PFSK-1 (cell line): ENCODE results near the gene GPR25.

Experiments used
- POLR2AphosphoS5 ChIP-seq: IDR thresholded peaks from 2 replicates; pipeline ENCODE4 v1.6.1; 2012; ENCODE audit warnings: low read depth, mild to moderate bottlenecking, control low read depth, low read length, moderate library complexity
- SIN3A ChIP-seq: IDR thresholded peaks from 2 replicates; pipeline ENCODE4 v1.6.1; 2012; ENCODE audit warnings: mild to moderate bottlenecking, low read length, moderate library complexity, borderline replicate concordance; ENCODE audit not compliant: insufficient read depth
- TAF1 ChIP-seq: IDR thresholded peaks from 2 replicates; pipeline ENCODE4 v1.6.1; 2012; ENCODE audit warnings: low read length, control low read depth, borderline replicate concordance; ENCODE audit not compliant: insufficient read depth

GRCh38 chr1:200895801-200896530 lies 23.2 kb downstream of the GPR25 start:
- TF ChIP-seq SIN3A (no peak), POLR2AphosphoS5 (no peak), TAF1 (no peak)
